Parathyroid adenoma (tissue), 2 donors: ENCODE measurements around the gene NPEPL1.

Experiments
- H2AFZ ChIP-seq: fragments of 300-600 bp; sonication (generic); one replicate; pipeline ENCODE4 v1.7.0; 2017; ENCODE audit warnings: antibody characterized with exemption, mild to moderate bottlenecking
- H3K27ac ChIP-seq: fragments of 300-600 bp; sonication (generic); one replicate; pipeline ENCODE4 v1.7.0; 2017
- H3K27me3 ChIP-seq: fragments of 300-600 bp; sonication (generic); one replicate; pipeline ENCODE4 v1.7.0; 2017; ENCODE audit warnings: low read length; ENCODE audit not compliant: control insufficient read depth, insufficient read depth
- H3K36me3 ChIP-seq: fragments of 300-600 bp; sonication (generic); one replicate; pipeline ENCODE4 v1.7.0; 2017; ENCODE audit warnings: low read length; ENCODE audit not compliant: control insufficient read depth, insufficient read depth
- H3K4me1 ChIP-seq: fragments of 300-600 bp; sonication (generic); one replicate; pipeline ENCODE4 v1.7.0; 2017; ENCODE audit warnings: control low read depth
- H3K4me2 ChIP-seq: fragments of 300-600 bp; sonication (generic); one replicate; pipeline ENCODE4 v1.7.0; 2017; ENCODE audit warnings: low read length
- H3K4me3 ChIP-seq: fragments of 300-600 bp; sonication (generic); one replicate; pipeline ENCODE4 v1.7.0; 2017; ENCODE audit warnings: low read depth, low read length
- H3K79me2 ChIP-seq: fragments of 300-600 bp; sonication (generic); one replicate; pipeline ENCODE4 v1.7.0; 2017; ENCODE audit warnings: control low read depth
- H3K9ac ChIP-seq: fragments of 300-600 bp; sonication (generic); one replicate; pipeline ENCODE4 v1.7.0; 2017; ENCODE audit warnings: mild to moderate bottlenecking
- H3K9me3 ChIP-seq: fragments of 300-600 bp; sonication (generic); one replicate; pipeline ENCODE4 v1.7.0; 2017; ENCODE audit warnings: low read length; ENCODE audit not compliant: control insufficient read depth
- TF ChIP-seq, protein P1 (sequence below): fragments of 300-600 bp; sonication (generic); IDR thresholded peaks from one replicate; pipeline ENCODE4 v1.7.0; 2017; ENCODE audit warnings: antibody characterized with exemption, mild to moderate bottlenecking
- donor health status: primary hyperparathyroidism.

Gene NPEPL1

GRCh38 chr20:58658760-58659159, 33.8 kb upstream of the NPEPL1 start:
- Histone ChIP-seq H3K4me1 (peaks cover 3% of the 10 kb centered on the region), H3K9ac (no peak overlapping the region), H3K36me3 (no peaks in the 10 kb centered on the region), H2AFZ (no peak overlapping the region), H3K4me2 (no peak overlapping the region), H3K27ac (no peak overlapping the region), H3K4me3 (no peak overlapping the region), H3K27me3 (no peaks in the 10 kb centered on the region), H3K9me3 (no peaks in the 10 kb centered on the region), H3K79me2 (peaks cover 24% of the 10 kb centered on the region)
- TF ChIP-seq, protein P1, sequence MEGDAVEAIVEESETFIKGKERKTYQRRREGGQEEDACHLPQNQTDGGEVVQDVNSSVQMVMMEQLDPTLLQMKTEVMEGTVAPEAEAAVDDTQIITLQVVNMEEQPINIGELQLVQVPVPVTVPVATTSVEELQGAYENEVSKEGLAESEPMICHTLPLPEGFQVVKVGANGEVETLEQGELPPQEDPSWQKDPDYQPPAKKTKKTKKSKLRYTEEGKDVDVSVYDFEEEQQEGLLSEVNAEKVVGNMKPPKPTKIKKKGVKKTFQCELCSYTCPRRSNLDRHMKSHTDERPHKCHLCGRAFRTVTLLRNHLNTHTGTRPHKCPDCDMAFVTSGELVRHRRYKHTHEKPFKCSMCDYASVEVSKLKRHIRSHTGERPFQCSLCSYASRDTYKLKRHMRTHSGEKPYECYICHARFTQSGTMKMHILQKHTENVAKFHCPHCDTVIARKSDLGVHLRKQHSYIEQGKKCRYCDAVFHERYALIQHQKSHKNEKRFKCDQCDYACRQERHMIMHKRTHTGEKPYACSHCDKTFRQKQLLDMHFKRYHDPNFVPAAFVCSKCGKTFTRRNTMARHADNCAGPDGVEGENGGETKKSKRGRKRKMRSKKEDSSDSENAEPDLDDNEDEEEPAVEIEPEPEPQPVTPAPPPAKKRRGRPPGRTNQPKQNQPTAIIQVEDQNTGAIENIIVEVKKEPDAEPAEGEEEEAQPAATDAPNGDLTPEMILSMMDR, result no peak

DNA sequence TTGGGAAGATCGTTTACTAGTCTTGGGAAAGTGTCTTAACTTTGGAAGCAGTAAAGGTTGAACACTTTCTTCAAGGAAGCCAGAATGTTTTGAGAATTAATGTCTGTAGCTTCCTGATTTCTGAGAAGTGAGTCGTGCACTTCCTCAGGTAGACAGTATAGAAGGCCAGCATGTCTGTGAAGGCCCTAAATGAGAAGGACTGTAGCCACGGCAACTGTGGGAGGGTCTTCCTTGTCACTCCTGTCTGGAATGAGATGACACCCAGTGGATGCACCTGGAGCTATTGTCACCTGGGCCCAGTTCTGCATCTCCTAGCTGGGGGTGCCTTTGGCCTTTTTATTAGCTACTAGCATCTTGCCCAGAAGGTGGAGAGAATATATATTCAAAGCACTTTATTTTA, 32.8 kb upstream of the NPEPL1 start:
- Histone ChIP-seq H3K4me1 (peaks cover 3% of the 10 kb centered on the region), H3K9me3 (no peaks in the 10 kb centered on the region), H3K27me3 (no peaks in the 10 kb centered on the region), H2AFZ (no peak overlapping the region), H3K4me3 (no peak overlapping the region), H3K27ac (no peak overlapping the region), H3K9ac (no peak overlapping the region), H3K79me2 (peaks cover 31% of the 10 kb centered on the region), H3K36me3 (no peaks in the 10 kb centered on the region), H3K4me2 (no peak overlapping the region)
- TF ChIP-seq, protein P1, result no peak

DNA sequence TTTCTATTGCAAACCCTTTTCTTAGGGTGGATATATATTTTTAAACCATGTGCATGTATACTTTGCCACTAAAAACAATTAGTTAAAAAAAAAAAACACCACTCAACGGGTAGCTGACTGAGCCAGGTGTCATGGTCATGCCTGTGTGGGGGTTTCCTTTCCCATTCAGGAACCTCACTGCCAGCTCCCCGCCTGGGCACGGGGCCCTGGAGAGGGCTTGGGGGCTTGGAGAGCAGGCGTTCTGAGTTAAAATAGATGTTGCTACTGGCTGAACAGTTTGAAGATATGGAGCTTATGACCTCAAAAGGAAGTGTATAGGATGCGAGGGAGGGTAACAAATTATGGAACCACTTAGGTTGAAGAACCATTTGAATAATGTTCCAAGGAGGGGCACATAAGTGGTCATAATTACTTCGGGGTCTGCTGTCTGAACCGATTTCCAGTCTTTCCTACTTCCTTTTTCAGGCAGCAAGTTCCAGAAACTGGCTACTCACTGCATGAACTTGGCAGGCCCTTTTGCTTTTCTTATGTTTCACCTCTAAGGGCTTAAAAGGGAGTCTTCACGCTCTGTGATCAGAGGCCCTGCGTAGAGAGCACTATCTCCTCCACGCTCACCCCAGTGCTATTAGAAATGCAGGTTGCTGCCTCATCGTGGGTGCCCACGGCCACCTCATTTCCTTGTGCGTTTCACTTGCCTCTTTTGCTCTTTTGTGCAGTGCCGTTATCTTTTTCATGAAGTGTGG, 31.6 kb upstream of the NPEPL1 start:
- H3K79me2 ChIP-seq, result peaks cover 25% of the 10 kb centered on the region
- no peak overlapping the region for H3K4me3 ChIP-seq
- peaks cover under 1% of the 10 kb centered on the region for H3K4me1 ChIP-seq
- H3K4me2 ChIP-seq, result no peak overlapping the region
- TF ChIP-seq, protein P1, result no peak
- H3K27me3 ChIP-seq, result no peaks in the 10 kb centered on the region
- no peak overlapping the region for H3K27ac ChIP-seq
- no peaks in the 10 kb centered on the region for H3K36me3 ChIP-seq
- H3K9ac ChIP-seq, result no peak overlapping the region
- no peak overlapping the region for H2AFZ ChIP-seq
- H3K9me3 ChIP-seq, result no peaks in the 10 kb centered on the region

DNA sequence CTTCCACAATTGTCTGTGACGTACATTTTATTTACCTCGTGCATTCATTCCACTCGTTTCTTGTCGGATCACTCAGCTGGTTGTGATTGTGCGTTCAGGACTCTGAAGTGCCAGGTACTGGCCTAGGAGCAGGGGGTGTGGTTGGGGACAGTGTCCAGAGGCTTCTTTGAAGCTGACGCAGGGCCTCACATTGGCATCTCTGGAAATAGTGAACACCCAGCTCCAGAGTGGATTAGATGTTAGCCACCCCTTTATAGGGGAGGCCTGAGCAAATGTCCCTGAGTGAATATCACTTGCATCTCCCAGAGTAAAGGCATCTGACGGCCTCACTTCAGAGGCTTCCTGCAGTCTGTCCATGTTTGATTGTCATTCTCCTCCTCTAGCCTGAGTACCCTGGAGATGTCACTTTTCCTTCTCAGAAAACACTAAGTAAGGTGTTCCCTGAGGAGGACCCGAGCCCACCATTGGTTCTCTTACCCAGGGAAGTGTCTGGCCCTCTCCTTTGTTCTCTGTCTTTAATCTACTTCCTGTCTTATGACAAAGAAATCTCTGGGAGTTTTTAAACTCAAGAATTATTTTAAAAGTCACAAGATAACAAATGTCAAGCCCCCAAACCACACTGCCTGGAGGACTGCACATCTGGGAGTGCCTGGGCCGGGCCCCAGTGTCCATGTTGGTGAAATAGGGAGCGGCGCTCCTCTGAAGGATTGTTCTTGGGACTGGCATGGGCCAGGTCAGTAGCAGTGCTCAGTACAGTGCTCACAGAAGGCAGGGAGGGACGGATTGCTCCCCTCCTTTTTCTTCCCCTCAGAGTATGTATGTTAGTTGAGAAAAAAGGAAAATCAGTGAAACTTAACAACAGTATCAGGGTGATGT, 30.8 kb upstream of the NPEPL1 start:
- no peaks in the 10 kb centered on the region for H3K9me3 ChIP-seq
- no peak overlapping the region for H2AFZ ChIP-seq
- no peak overlapping the region for H3K27ac ChIP-seq
- H3K4me3 ChIP-seq, result no peak overlapping the region
- H3K36me3 ChIP-seq, result no peaks in the 10 kb centered on the region
- no peak overlapping the region for H3K9ac ChIP-seq
- no peaks in the 10 kb centered on the region for H3K4me1 ChIP-seq
- H3K4me2 ChIP-seq, result no peak overlapping the region
- H3K79me2 ChIP-seq, result peaks cover 24% of the 10 kb centered on the region
- no peaks in the 10 kb centered on the region for H3K27me3 ChIP-seq
- TF ChIP-seq, protein P1, result no peak
